GM19395 (cell line): ENCODE data around the gene HSFX2.
"Not testable (repeated sequence)": the region's sequence is repeated elsewhere in the genome, so short reads cannot be mapped to it uniquely, and the experiment has no call there.

ENCODE experiments used
- ATAC-seq: cut with Tn5 transposase; IDR thresholded peaks from one replicate; pipeline ENCODE4 v1.9.1; 2021; ENCODE audit warnings: mild to moderate bottlenecking, moderate library complexity; ENCODE audit not compliant: unreplicated experiment

Gene HSFX2, protein sequence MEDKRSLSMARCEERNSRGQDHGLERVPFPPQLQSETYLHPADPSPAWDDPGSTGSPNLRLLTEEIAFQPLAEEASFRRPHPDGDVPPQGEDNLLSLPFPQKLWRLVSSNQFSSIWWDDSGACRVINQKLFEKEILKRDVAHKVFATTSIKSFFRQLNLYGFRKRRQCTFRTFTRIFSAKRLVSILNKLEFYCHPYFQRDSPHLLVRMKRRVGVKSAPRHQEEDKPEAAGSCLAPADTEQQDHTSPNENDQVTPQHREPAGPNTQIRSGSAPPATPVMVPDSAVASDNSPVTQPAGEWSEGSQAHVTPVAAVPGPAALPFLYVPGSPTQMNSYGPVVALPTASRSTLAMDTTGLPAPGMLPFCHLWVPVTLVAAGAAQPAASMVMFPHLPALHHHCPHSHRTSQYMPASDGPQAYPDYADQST

DNA sequence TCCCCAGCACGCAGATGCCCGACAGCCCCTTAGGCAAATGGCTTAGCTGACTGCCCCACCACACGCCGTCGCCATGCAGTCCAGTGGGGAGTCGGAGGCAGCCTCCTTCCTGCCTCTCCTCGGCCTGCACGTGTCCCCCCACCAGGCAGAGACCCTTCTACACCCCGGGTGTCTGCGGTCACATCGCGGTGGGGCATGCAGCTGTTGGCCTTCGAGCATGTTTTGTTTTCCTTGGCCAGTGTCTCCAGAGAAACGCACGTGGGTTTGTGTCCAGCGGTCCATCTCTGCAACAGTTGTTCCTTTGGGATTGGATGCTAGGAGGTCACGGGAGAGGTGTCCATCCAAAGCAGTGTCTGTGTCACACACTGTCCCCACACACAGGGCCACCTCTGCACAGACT, at the start of gene HSFX2:
Gene HSFX2 (minus strand): TSS at position 101 of the 400 bp plus-strand sequence. CDS start 614 bp downstream, outside the sequence.
- not testable (repeated sequence) for ATAC-seq

- ATAC-seq: no peak
These were observed 48.4 kb upstream of the HSFX2 start for GRCh38 chrX:149643496-149643895.

GRCh38 chrX:149641835-149642234, 46.7 kb upstream of the HSFX2 start:
- ATAC-seq: no peak

- no peak for ATAC-seq
These were observed 46.3 kb upstream of the HSFX2 start for GRCh38 chrX:149641432-149641831.

DNA sequence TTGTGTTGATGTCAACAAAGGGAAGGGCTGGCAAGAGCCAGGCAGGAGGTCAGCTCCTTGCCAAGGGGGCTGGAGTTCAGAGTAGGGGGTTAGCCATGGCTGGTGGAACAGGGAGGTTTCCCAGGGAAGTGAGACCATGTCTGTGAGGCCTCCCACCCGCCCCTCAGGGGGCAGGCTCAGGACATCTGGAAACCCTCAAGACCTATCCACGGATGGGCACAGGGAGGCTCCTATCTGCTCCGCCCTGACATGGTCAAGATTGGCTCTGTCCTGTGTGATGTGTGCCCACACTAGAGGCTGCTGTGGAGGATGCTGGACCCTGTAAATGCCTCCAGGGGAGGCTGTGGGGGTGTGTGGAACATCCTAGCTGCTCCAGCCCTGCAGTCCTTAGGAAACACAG, 44.5 kb upstream of the HSFX2 start:
- no peak for ATAC-seq

DNA sequence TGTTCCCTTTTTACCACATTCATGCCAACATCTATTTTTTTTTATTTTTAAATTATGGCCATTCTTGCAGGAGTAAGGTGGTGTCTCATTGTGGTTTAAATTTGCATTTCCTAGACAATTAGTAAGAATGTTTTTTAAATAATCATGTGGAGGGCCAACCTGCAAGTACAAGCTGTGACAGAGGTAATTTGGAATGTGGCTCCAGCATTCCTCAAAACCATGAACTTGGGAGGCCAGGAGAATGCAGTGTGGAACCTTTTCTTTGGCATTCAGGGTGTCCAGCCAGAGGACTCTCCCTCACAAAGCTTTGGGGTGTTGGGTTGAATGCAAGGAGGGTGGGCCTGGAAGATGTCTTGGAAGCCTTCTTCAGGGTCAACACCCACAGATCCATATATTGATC, 43.7 kb upstream of the HSFX2 start:
- no peak for ATAC-seq

DNA sequence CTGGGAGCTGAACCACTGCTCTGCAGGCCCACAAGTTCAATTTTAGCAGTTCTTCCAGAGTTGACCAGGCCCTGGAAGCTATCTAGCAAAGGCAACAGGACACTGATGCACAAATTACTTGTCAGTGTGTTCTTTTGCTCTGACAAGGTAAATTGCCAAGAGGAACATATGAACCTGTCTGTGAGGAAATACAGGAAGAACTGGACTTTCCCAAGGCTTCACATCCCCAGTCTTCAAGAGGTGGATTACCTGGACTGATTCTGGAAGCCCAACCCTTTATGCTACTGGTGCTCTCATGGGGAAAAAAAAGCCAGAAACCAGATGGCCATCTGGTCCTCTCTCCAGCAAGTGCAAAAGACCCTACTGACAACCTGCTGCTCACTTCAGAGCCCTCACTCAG, 38.4 kb upstream of the HSFX2 start:
- no peak for ATAC-seq

DNA sequence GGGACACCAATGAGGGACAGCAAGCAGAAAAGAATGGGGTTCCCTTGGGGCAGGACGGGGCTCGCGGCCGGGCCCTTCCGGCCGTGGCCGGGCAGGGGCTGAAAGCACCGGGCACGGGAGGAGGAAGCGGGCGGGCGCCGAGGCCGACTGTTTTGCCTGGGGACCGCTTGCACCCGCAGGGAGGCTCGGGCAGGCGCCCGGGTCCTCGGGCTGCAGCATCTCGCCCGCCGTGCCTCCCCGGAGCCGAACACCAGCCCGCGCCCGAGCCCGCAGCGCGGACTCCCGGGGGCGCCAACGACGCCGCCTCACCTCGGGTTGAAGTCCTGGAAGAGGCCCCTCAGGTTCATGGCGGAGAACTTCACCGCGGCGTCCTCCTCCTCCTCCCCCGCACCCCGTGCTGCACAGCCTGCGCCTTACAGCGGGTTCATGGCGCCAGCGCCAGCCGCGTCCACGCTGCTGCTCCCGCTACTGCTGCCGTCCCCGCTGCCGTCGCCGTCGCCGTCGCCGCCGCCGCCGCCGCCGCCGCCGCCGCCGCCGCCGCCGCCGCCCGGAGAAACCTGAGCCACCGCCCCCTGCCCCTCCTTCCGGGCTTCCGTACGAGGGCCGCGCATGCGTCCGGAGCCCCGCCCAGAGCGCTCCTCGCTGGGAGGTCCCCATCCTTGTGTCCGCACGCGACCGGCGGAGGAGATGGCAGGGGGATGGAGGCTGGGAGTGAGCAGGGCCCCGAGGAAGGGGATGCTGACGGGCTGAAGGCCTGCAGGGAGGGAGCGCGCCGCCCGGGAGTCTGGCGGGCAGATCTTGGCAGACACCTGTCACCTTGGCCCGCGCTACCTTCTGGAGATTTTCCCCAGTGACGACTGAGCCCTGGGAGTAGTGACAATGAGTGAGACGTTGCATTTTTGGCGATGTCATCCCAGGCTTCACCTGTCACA, 36.4 kb upstream of the HSFX2 start, which contains the start of gene TMEM185A:
Gene TMEM185A (minus strand): TSS at position 559 of the 932 bp plus-strand sequence. CDS start 212 bp downstream, at position 347.
- ATAC-seq: peak; percentile 85

DNA sequence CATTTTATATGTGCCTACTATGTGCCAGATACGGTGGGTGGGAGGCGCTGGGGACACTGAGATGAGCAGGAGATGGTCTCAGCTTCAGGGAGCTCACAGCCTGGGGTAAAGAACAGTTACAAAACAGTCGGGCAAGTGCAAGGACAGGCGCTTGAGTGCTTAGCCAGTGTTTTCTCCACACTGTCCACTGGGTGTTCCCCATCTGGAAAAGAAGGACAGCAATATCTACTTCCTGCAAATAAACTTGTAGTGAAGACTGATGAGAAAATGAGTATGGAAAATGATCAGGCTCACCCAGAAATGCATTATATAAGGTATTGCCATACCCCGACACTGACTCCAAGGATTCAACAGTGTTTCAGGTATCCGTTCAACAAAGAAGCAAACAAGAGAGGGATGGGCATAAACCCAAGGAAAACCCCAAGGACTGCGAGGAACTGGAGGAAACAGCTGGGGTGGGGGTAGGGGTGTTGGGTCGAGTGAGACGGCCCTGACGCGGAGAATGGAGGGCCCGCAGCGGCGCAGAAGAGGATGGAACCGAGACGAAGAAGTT, 35.6 kb upstream of the HSFX2 start:
- no peak for ATAC-seq

- no peak for ATAC-seq
These were observed 34.7 kb upstream of the HSFX2 start for GRCh38 chrX:149629730-149630387.

DNA sequence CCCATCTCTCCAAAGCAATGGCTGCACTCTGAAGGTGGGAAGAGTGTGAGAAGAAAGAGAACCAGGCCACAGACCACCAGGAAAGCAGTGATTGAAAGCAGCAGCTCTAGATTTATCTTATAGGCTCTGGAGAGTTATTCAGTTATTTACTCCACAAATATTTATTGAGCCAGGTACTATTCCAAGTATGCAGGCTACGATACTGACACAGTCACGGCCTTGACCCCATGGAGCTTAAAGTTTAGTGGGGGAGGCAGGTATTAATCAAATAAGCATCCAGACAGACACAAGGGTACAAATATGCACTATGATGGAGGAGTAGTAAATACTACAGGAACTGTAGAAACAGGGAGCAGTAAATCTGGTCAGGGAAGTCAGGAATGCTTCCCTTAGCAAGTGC, 33.7 kb upstream of the HSFX2 start:
- ATAC-seq: no peak

GRCh38 chrX:149628280-149628679, 33.2 kb upstream of the HSFX2 start:
- ATAC-seq: no peak

DNA sequence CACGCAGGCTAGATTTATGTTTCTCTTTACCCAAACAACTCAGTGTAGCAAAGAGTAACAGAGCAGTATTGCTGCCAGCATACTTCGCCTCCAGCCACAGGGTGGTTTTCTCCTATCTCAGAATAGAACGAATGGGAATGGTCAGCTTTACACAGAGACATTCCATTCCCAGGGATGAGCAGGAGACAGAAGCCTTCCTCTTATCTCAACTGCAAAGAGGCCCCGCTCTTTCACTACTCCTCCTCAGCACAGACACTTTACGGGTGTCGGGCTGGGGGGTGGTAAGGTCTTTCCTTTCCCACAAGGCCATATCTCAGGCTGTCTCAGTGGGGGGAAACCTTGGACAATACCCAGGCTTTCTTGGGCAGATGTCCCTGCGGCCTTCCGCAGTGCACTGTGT, 31.7 kb upstream of the HSFX2 start:
- not testable (repeated sequence) for ATAC-seq

GRCh38 chrX:149619662-149620061, 24.5 kb upstream of the HSFX2 start:
- not testable (repeated sequence) for ATAC-seq

GRCh38 chrX:149618871-149619270, 23.8 kb upstream of the HSFX2 start:
- no peak for ATAC-seq

- ATAC-seq: no peak
These were observed 16.6 kb upstream of the HSFX2 start for GRCh38 chrX:149611623-149612175.

- no peak for ATAC-seq
These were observed 15.4 kb upstream of the HSFX2 start for GRCh38 chrX:149610511-149610910.

DNA sequence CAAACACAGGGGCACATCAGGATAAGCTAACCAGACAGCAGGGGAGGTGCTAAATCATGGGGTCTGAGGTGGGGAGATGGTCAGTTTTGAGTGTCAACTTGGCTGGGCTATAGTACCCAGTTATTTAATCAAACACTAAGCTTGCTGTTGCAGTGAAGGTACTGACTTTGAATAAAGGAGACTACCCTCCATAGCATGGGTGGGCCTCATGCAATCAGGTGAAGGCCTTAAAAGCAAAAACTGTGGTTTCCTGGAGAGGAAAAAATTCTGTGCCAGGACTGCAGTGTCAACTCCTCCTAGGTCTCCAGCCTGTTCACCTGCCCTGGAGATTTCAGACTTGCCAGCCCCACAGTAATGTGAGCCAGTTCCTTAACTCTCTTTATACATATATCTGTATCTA, 12.6 kb upstream of the HSFX2 start:
- no peak for ATAC-seq

DNA sequence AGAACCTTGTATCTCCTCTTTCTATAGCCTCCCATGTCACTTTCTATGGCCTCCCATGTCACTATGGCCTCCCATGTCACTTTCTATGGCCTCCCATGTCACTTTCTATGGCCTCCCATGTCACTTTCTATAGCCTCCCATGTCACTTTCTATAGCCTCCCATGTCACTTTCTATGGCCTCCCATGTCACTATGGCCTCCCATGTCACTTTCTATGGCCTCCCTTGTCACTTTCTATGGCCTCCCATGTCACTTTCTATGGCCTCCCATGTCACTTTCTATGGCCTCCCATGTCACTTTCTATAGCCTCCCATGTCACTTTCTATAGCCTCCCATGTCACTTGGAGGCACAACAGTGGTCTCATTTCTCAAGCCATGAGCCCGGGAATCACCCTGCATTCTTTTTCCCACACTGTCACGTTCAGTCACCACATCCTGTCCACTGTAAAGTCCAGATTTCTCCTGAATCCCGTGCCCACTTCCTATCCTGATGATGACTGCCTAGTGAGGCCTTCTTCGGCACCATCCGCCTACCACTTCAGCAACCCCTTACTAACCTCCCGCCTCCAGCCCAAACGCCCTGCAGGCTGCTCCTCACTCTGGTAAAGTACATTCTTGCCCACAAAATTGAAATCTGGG, 10.3 kb upstream of the HSFX2 start:
- not testable (repeated sequence) for ATAC-seq

GRCh38 chrX:149598603-149599002, 3.5 kb upstream of the HSFX2 start:
- not testable (repeated sequence) for ATAC-seq
